Renal pelvis (tissue), 4 donors: ENCODE data around the gene GSG1L2. TPM values are rescaled to one million over a fixed set of nuclear protein-coding genes. Genes with fewer than 3 reads are reported as not detected.
"Not testable (repeated sequence)": the region's sequence is repeated elsewhere in the genome, so short reads cannot be mapped to it uniquely, and the experiment has no call there.

Experiments
- DNase-seq: peaks from one replicate; pipeline ENCODE4 v3.0.0-alpha.2; 2013
- polyA plus RNA-seq, 3 donors: library from polyadenylated mRNA; unstranded; fragments of 120-200 nt; gene quantifications; one replicate each; pipeline ENCODE4 v1.2.1, GENCODE V29; 2013; ENCODE audit not compliant: insufficient read length in 3 of 3

GSG1L2 gene
- polyA plus RNA-seq, 3 donors, result not detected

DNA sequence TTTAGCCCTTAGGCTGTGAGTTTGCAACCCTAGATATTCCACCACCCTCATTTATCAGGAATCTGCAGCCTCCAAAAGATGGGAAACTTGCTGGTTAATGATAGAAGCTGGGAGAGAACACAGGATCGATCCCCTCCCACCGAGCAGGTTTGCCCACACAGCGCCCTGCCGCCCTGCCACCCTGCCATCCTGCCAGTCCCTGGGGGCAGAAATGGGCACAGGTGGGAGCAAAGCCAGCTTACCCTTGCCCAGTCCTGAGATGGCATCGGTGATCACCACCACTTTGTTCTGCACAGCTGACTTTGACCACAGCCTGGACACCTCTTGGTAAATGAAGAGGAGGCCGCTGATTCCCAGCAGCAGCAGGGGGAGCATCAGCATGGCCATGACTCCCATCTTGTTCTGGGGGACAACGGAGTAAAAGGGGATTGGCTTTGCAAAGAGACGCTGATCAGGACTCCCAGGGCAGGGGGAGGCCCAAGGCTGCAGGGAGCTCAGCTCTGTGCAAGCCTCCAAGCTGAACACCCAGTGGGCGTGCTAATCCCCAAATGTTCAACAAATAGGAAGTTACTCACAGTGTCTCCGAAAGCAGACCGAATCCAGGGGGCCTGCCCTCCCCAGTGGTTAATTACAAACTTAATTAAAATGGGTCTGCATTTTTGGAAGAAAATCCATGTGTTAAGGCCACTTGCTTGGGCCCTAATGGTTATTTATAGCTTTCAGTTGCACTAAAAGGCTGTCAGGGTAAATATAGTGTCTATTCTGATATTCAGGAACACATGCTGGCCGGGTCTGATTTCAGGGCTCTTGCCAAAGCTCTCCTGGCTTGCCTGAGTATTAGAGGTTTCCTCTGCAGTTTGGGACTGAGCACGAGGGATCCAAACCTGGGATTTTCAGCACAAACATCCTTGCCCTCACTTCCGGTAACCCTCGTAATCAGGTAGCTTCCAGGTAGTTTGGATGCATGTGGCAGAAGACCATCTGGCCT is 30.7 kb downstream of the GSG1L2 start, which contains the start of gene DHRS7C:
DHRS7C (minus strand) TSS at position 704 of the 988 bp plus-strand sequence; CDS start at position 396, 308 bp downstream.
- no peak for DNase-seq

DNA sequence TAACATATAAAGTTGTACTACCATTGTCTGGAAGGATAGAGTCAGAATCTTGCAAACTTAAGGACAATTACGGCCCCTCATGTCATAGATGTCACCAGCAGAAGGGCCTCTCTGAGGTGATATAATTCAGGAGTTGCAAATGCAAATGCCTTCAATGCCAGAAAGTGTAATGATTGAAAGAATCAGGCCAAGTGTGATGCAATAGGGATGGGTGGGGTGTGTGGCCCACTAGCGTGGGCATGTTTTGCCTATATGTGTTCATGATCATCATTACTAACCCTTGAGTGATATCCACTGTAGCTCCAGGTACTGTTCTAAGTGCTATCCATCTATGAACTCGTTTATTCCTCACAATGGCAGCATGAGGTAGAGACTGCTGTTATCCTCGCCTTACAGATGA is 31.6 kb downstream of the GSG1L2 start:
- no peak for DNase-seq

DNA sequence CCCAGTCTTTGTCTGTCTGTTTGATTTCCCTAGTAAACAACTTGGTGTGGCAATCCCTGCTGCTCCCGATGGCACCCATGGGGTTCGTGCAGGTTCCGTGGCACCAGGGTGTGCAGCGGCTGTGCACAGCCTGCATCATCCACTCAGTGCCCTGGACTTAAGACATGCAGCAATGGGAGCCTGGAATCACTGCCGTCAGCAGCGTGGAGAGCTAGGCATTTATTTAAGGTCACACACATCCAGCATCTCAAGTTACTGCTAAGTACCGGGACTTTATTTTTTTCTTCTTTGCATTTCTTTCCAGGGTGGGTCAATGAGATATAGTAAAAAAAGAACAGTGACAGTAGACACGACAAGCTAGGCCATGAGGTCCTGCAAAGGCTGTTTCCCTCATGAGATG is 33.3 kb downstream of the GSG1L2 start:
- DNase-seq, result no peak

DNA sequence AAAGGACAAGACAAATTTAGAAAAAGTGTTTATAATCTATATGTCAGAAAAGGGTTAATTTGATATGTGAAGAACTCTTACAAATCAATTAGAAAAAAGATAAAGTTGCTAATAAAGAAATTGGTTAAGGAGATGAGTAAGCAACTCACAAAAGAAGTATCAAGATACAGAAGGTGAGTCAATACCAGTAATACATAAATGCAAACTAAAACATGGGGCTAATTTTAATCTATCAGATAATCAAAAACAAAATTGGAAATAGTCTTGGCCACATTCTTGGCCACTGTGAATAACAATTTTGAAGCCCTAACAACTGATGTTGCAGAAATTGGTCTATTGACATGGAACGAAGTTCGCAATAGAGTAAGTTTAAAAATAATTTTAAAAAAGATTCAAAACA is 37.3 kb downstream of the GSG1L2 start:
- DNase-seq, result no peak

DNA sequence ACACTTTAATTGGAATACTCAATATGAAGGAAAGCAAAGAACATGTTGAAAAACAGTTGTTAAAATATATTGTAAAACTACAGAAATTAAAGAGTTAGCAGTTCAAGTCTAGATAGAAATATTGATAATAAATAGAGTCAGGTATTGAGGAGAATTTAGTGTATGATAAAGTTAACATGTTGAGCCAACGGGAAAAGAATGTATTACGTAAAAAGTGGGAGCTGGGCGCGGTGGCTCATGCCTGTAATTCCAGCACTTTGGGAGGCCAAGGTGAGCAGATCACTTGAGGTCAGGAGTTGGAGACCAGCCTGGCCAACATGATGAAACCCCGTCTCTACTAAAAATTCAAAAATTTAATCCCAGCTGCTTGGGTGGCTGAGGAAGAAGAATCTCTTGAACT is 38.4 kb downstream of the GSG1L2 start:
- not testable (repeated sequence) for DNase-seq

DNA sequence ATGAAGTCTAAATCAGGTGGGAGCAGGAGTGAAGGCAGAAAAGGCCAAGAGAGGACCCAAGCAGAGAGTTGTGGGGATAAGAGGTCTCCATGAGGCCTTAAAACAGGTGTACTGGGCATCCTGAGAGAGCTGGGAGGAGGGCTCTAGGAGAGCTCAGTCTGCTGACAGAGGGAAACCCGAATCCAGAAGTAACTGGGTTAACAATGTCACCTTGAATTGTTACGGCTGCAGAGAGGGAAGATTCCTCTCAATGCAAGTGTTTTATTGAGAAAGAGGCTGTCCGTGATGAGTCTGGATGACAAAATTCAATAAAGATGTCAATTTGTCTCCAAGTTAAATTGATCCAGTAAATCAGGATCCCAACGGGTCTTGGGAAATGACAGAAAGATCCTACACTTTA is 38.8 kb downstream of the GSG1L2 start:
- DNase-seq, result no peak

DNA sequence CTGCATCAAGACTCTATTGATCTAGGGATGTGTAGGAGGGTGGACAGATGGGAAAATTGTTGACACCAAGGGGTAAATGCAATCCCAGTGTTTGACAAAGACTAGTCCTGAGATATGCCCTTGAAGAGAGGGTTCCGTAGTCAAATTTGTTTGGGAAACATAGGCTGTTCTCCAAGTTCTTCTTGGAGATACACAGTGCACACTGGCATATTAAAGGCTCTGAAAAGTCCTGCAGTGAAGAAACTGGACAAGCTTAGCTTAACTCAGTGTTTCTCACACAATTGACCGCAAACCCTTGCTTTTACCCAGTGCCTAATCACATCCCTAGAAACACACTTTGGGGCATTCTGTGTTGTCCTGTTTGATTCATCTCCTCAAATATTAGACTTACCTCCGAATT is 41.3 kb downstream of the GSG1L2 start:
- no peak for DNase-seq

DNA sequence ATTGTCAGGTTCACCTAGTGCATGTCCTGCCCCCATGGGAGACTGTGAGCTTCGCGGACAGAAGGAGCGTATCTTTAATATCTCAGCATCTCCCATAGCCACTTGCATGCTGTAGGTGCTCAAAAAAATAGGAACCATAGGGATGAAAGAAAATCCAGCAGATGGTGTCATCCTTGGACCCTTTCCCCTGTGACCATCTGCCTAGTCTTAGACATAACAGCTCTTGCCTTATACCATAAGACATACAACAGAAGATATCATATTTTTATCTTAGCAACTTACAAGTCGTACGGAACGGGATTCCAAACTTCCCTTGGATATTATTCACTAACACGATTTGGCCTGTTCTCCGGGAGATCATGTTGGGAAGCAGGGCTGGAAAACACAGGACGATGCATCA is 45.0 kb downstream of the GSG1L2 start:
- DNase-seq, result no peak

DNA sequence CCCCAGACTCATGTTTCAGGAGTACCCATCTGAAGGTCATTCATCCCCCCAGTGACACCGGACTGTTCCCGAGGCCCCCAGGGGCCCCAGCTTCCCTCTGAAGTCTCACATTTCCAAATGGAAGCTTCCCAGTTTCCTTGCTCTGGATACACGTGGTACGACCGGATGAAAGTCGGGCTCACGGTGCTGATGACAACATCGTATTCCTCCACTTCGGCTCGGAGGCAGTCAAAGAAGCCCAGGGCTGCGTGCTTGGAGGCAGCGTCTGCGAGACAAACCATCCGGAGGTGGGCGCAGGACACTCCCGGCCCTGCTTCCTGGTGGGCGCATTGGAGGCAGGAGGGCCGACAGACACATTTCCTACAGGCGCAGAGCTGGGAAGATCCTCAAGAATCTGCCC is 49.2 kb downstream of the GSG1L2 start:
- no peak for DNase-seq

DNA sequence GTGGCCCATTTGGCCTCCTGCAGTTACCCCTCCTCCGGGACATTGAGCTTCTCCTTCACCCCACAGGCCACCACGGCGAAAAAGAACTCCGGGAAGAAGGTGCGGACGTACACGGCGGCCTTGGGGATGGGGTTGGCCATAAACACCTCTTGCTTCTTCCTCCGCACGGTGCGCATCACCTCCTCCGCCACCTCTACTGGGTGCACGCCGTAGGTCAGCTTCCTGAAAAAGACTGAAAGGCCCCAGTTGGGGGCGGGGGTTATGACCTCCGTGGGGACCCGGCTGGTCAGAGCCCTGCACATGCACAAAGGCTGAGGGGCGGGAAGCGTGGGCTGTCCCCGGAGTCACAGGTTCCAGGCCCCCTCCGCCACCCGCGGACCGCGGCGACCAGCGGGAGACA is 50.4 kb downstream of the GSG1L2 start:
- DNase-seq, result no peak

DNA sequence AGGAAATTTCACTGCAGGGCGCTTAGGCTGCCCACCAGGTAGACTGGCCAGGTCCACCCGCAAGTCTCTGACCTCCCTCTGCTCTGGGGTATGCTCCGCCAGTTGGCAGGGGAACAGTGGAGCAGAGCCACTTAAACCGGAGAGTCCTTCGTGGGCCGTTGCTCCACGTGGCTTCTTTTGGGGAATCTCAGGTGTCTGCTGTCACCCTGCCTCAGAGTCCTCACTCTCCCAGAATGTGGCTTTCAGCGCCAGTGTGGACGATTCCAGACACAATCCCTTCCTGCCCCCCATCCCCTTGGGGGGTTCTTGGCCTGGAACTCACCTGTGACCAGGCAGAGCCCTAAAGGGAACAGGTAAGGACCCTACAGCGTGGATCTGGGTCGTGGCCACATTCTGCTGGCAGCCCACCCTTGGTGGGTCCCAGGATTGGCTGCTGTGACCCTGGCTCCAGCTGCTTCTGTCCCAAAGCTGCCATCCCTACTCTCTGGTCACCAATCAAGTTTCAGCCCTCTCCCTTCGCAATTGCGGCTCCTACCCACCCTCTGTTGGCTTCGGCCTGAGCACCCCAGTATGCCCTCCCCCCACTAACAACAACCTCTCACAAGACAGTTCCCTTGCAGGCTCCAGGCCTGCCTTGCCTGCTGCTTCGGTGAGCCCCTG is 52.7 kb downstream of the GSG1L2 start:
- DNase-seq, result no peak

DNA sequence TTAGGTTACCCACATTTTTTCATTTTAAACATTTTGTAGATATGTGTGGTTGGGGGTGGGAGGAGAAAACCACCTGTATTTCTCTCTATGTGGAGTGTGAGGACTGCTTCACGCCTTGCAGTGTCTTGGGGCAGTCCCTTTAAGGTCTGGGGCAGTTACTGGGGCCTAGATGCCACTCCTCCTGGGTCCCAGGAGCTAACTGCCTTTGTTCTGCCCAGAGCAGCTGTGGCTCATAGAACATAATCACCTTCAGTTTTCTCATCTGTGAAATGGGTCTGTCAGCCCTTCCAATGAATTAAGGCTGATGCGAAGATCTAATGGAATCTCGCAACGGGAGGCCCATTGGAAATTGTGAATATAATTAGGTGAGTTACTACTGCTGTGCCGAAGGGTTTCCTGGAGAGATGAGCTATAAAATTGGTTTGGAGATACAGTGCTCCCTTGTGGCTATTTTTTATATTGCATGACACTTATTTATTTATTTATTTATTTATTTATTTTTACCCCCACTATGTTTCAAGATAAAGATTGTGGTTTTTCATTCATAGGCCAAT is 53.4 kb downstream of the GSG1L2 start:
- no peak for DNase-seq

DNA sequence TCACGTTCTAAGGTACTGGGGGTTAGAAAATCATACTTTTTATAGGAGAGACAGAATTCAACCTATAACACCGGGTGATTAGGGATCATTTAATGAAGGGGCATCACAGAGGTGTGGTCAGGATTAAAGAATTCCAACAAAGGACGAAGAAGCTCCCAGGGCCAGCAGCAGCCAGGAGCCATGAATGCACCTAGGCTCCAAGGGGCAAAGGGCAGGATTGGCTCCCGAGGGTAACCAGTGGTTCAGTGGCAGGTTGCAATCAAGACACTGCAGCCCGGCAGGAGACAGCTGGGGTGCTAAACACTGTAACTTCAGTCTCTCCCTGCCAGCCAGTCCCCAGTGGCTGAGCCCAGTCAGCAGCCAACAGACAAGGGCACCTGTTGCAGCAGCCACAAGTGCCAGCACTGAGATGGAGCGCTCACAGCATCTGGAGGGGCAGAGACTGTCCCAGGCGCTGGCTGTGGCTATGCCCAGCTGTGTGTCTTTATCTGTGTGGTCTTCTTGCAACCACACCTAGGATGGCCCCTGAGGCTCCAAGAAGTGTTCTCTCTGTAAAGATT is 54.4 kb downstream of the GSG1L2 start:
- no peak for DNase-seq

DNA sequence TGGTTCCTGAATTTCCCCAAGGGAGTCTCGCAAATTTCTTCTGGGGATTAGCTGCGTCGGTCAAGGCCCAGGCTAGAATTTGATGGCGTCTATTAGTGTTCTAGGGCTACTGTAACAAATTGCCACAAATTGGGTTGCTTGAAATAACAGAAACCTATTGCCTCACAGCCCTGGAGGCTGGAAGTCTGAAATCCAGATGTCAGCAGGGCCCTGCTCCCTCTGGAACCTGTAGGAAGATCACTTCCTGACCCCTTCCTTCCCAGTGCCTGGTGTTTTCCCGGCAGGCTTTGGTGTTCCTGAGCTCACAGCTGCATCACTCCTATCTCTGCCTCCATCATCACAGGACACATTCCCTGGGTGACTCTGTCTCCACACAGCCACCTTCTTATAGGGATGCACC is 54.9 kb downstream of the GSG1L2 start:
- no peak for DNase-seq

DNA sequence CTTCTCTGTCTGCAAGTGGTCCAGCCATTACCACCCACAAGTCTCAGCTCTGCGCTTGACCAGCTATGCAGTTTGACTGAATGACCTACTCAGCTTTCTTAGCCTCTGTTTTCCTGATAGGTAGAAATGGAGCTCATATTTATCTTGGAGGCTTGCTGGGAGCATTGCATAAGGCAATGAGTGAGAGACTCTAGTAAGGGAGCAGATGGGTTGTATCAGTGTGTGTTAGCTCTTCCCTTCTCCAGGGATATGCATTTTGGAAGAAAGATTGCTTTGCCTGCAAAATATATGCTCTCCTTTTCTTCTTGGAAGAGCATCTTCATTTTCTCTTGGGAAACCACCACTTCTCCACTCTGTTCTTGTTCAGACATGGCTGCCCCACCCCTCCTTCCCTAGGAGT is 56.6 kb downstream of the GSG1L2 start:
- DNase-seq, result no peak

DNA sequence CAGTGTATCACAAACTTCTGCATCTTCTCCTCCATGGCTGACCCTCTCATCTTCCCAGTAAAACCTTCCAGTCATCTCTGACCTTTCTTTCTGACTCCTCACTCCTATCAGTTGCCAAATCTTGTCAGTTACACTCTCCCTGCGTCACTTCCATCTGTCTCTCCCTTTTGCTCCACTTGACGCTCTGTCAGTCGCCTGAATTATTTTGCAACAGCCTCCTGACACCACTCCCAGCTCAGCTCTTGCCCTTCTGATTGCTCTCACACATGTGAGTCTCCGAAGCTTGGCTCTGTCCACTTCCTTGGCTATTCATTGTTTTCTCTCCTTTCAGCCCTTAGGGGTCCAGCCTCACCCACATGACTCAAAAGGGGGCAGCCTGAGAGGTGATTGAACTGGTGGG is 58.2 kb downstream of the GSG1L2 start:
- DNase-seq, result no peak

DNA sequence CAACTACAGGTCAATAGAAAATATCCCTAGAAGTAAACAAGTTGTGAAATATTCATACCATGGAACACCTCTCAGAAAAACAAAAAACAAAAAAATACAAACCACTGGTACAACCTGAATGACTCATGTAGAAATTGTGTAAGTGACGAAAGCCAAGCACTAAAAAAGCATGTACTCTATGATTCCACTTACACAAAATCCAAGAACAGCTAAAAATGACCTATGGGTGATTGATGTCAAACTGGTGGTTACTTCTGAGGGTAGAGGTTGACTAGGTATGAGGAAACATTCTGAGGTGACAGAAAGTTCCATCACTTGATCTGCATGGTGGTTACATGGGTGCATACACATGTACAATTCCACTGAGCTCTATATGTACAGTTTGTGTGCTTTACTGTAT is 61.6 kb downstream of the GSG1L2 start:
- no peak for DNase-seq

DNA sequence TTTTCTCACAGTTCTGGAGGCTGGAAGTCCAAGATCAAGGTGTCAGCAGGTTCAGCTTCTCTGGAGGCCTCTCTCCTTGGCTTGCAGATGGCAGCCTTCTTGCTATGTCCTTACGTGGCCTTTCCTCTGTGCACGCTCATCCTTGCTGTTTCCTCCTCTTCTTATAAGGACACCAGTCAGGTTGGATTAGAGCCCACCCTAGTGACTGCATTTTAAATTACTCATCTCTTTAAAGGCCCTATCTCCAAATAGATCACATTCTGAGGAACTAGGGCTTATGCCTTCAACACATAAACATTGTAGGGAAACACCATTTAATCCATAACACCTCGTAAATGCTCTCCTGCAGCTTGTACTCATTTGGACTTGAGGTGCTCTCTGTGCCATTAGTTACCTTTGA is 66.8 kb downstream of the GSG1L2 start:
- DNase-seq, result no peak
